ENCODE results near the gene CBX4. TPM values are rescaled to one million over a fixed set of nuclear protein-coding genes. Genes with fewer than 3 reads are reported as not detected.

Gene CBX4
- total and polyA plus RNA-seq, 2 of the 13 experiments (the other 11 are each of a cell fraction or from before 2014, with no cell fraction given) = 25.8 to 50.8 TPM

- TF ChIP-seq ZC3H13 (CRISPR knock-in tag; IDR thresholded peaks at IDR 0.05) (no peak), KMT2A (CRISPR knock-in tag; IDR thresholded peaks at IDR 0.05) (peak; percentile 61; the same call in 1 of the 2 replicates), ZNF737 (CRISPR knock-in tag; IDR thresholded peaks at IDR 0.05; ENCODE audit: borderline replicate concordance) (no peak), ZNF557 (CRISPR knock-in tag; IDR thresholded peaks at IDR 0.05) (peak; percentile 51; the same call in 1 of the 2 replicates), MEIS2 (CRISPR knock-in tag; IDR thresholded peaks at IDR 0.05) (peak; percentile 37; the same call in 1 of the 2 replicates), ZNF512B (CRISPR knock-in tag; IDR thresholded peaks at IDR 0.05; ENCODE audit: borderline replicate concordance) (0 out of 2 replicates have a peak, but pooled peaks have one; percentile 77), PHF5A (CRISPR knock-in tag; IDR thresholded peaks at IDR 0.05; ENCODE audit: low read depth, unreplicated experiment) (peak; percentile 84), BCLAF1 (IDR thresholded peaks at IDR 0.05) (no peak), KAT8 (CRISPR knock-in tag; IDR thresholded peaks at IDR 0.05) (peak; percentile 84; the same call in 1 of the 2 replicates), HNRNPK (IDR thresholded peaks at IDR 0.05; ENCODE audit: low read depth, low read length, poor library complexity, severe bottlenecking) (no peak), PHF8 (CRISPR knock-in tag; IDR thresholded peaks at IDR 0.05) (peak; percentile 35), PAXIP1 (CRISPR knock-in tag; conservative IDR thresholded peaks at IDR 0.05) (peak; percentile 98), SNAI1 (CRISPR knock-in tag; IDR thresholded peaks at IDR 0.05; ENCODE audit: borderline replicate concordance) (no peak), GFI1 (CRISPR knock-in tag; IDR thresholded peaks at IDR 0.05; ENCODE audit: borderline replicate concordance) (peak; percentile 82), REL (CRISPR knock-in tag; conservative IDR thresholded peaks at IDR 0.05) (no peak), ZSCAN31 (CRISPR knock-in tag; IDR thresholded peaks at IDR 0.05; ENCODE audit: low read depth) (peak; percentile 63; the same call in 1 of the 2 replicates), ATF7 (IDR thresholded peaks at IDR 0.05) (no peak), ATF7 (CRISPR knock-in tag; IDR thresholded peaks at IDR 0.05) (no peak), TFAP4 (IDR thresholded peaks at IDR 0.05; ENCODE audit: borderline replicate concordance, low read depth) (peak; percentile 40; the same call in 1 of the 2 replicates)
Measured at GRCh38 chr17:79822583-79823124, 16.6 kb downstream of the CBX4 start (continued).
